A549 (cell line): ENCODE data around the gene IL3. TPM values are rescaled to one million over a fixed set of nuclear protein-coding genes. Genes with fewer than 3 reads are reported as not detected.

Experiments used
- ATAC-seq, 2 experiments: fragments of 200-7000 bp in 1 of 2; fragments of >200 bp in 1 of 2; cut with Nextera tagmentation in 1 of 2; cut with Tn5 transposase in 1 of 2; 3 replicates each; pipeline versions ENCODE4 v1.8.0 to v1.9.1; 2018 to 2020; ENCODE audit warnings: mild to moderate bottlenecking in 1 of 2, moderate library complexity in 1 of 2
- CTCF ChIA-PET: fragments of 300-600 bp; sonication (Branson Sonifier 250); formaldehyde crosslinking; extraction: SDS; loops from one replicate; lab custom pipeline; 2021; ENCODE audit warnings: antibody characterized with exemption, inconsistent platforms; lab: Yijun Ruan, JAX
- POLR2A ChIA-PET: fragments of 350-600 bp; formaldehyde crosslinking; extraction: SDS; loops from one replicate; lab custom pipeline; 2021; ENCODE audit warnings: antibody characterized with exemption, inconsistent platforms; lab: Yijun Ruan, JAX
- DNase-seq, 2 experiments: peaks; one replicate each; pipeline versions ENCODE4 v3.0.0 to v3.0.0-alpha.2; 2011 to 2016; ENCODE audit warnings: low read depth in 1 of 2, low spot score in 1 of 2
- FAIRE-seq: peaks from 2 replicates; lab custom pipeline; 2011; peaks lifted over from hg19 to GRCh38; lab: Jason Lieb, UNC
- H3K27ac ChIP-seq, 2 experiments: fragments of >200 bp; sonication (Bioruptor Twin); formaldehyde crosslinking; 3 replicates each; pipeline ENCODE4 v1.5.1; 2016 to 2017
- H3K4me1 ChIP-seq: fragments of >200 bp; sonication (Bioruptor Twin); formaldehyde crosslinking; 3 replicates; pipeline ENCODE4 v1.6.1; 2016
- H3K4me2 ChIP-seq: fragments of >200 bp; sonication (Bioruptor Twin); formaldehyde crosslinking; 3 replicates; pipeline ENCODE4 v1.6.1; 2016
- H3K4me3 ChIP-seq: fragments of >200 bp; sonication (Bioruptor Twin); formaldehyde crosslinking; 3 replicates; pipeline ENCODE4 v1.5.1; 2016
- H3K9me3 ChIP-seq: fragments of >200 bp; sonication (Bioruptor Twin); formaldehyde crosslinking; 3 replicates; pipeline ENCODE4 v1.6.1; 2016
- HDAC2 ChIP-seq: fragments of 200-600 bp; sonication (generic); IDR thresholded peaks from 2 replicates; pipeline ENCODE4 v1.6.1; 2016
- HEYL ChIP-seq: fragments of 250-450 bp; sonication (Bioruptor Pico); IDR thresholded peaks from 2 replicates; pipeline ENCODE4 v1.8.0; 2021; ENCODE audit warnings: mild to moderate bottlenecking, moderate library complexity
- NPAS2 ChIP-seq: fragments of 250-450 bp; sonication (Bioruptor Pico); IDR thresholded peaks from 2 replicates; pipeline ENCODE4 v1.8.0; 2022; ENCODE audit warnings: mild to moderate bottlenecking, moderate library complexity, borderline replicate concordance
- NR3C1 ChIP-seq: fragments of >200 bp; sonication (Bioruptor Twin); formaldehyde crosslinking; IDR thresholded peaks from 3 replicates; pipeline ENCODE4 v1.6.1; 2017
- RAD21 ChIP-seq, 2 experiments: fragments of >200 bp in 1 of 2; sonication (Bioruptor Twin) in 1 of 2; formaldehyde crosslinking in 1 of 2; IDR thresholded peaks in 1 of 2; conservative IDR thresholded peaks in 1 of 2; 2 replicates in 1 of 2; 3 replicates in 1 of 2; pipeline ENCODE4 v1.6.1; 2012 to 2018; ENCODE audit warnings: inconsistent platforms in 1 of 2
- RARB ChIP-seq: fragments of 250-450 bp; sonication (Bioruptor Pico); IDR thresholded peaks from 2 replicates; pipeline ENCODE4 v1.8.0; 2021; ENCODE audit warnings: mild to moderate bottlenecking, moderate library complexity
- RFX5 ChIP-seq: fragments of 450-650 bp; IDR thresholded peaks from 2 replicates; pipeline ENCODE4 v1.7.1; 2014; ENCODE audit warnings: antibody characterized with exemption, mild to moderate bottlenecking, moderate library complexity
- ZC3H11A ChIP-seq: fragments of 450-650 bp; IDR thresholded peaks from 2 replicates; pipeline ENCODE4 v1.6.1; 2014; ENCODE audit warnings: antibody characterized with exemption, mild to moderate bottlenecking
- WGBS: methylation state at CpG from one replicate; pipeline ENCODE4 v1.1.6; 2017; ENCODE audit errors: missing lambda C conversion rate; 5-methylcytosine and 5-hydroxymethylcytosine counted together
- polyA plus RNA-seq, 4 experiments: library from polyadenylated mRNA; depleted of rRNA in 3 of 4; stranded (reverse); fragments of >200 nt; fragmentation: RNase III in 1 of 4; extraction: RNeasy Plus Mini Kit Qiagen cat#74134 plus additional on column Dnase treatment in 1 of 4; gene quantifications; 2 replicates in 3 of 4; 3 replicates in 1 of 4; pipeline ENCODE4 v1.2.3, GENCODE V29; 2011 to 2017
- TF ChIP-seq, protein P1 (sequence below): IDR thresholded peaks from 2 replicates; pipeline ENCODE4 v1.6.1; 2012
- TF ChIP-seq, protein P2 (sequence below): fragments of 200-600 bp; sonication (generic); IDR thresholded peaks from 2 replicates; pipeline ENCODE4 v1.6.1; 2016; ENCODE audit warnings: antibody characterized with exemption, mild to moderate bottlenecking, moderate library complexity
- TF ChIP-seq, protein P3 (sequence below): fragments of >200 bp; sonication (Bioruptor Twin); formaldehyde crosslinking; IDR thresholded peaks from 3 replicates; pipeline ENCODE4 v1.6.1; 2016
- TF ChIP-seq, protein P4 (sequence below): fragments of >200 bp; sonication (Bioruptor Twin); formaldehyde crosslinking; IDR thresholded peaks from 2 replicates; pipeline ENCODE4 v1.6.1; 2016
- TF ChIP-seq, protein P5 (sequence below): IDR thresholded peaks from 2 replicates; pipeline ENCODE4 v1.6.1; 2012; ENCODE audit warnings: low read depth, borderline replicate concordance
- TF ChIP-seq, protein P6 (sequence below): IDR thresholded peaks from 2 replicates; pipeline ENCODE4 v1.6.1; 2012
- TF ChIP-seq, protein P7 (sequence below): fragments of >200 bp; sonication (Bioruptor Twin); formaldehyde crosslinking; IDR thresholded peaks from 3 replicates; pipeline ENCODE4 v1.5.1; 2016

IL3 gene
- polyA plus RNA-seq, 2 of the 4 experiments (the other 2 are of a cell fraction), result not detected

DNA sequence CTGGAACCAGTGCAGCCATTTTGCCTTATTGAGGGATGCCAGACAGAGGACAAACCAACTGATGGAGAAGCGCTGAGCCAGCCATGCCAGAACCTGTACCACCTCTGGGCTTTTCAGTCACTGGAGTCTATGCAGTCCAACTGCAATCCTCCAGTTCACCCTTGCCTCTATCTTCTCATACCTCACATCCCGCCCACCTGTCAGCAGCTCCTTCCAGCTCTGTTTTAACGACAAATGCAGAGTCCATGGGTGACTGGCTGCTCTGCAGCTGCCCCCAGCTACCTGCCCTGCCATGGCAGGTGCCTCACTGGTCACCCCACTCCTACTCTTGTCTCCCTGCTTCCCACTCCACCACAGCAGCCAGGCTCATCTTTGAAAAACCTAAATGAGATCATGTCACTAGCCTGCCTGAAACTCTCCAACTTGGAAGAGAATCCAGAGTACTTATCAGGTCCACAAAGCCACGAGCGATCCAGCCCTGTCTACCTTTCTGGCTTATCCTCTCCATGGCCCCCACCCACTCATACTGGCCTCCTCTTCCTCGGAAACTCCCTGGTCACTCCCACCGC, 35.0 kb upstream of the IL3 start:
- no peaks in the 10 kb centered on the region for H3K9me3 ChIP-seq
- no peak for ATAC-seq
- 44% methylated on average over 7 of the region's 7 CpGs for WGBS
- H3K27ac ChIP-seq, result no peak overlapping the region
- DNase-seq, result no peak
- H3K4me3 ChIP-seq, result no peak overlapping the region
- H3K4me2 ChIP-seq, result no peak overlapping the region
- CTCF ChIA-PET, result interaction anchor here (1.3 kb wide), 1 partner anchor 17 kb away, joined by 7 read pairs; no protein-coding TSS in a partner anchor
- TF ChIP-seq, protein P1, sequence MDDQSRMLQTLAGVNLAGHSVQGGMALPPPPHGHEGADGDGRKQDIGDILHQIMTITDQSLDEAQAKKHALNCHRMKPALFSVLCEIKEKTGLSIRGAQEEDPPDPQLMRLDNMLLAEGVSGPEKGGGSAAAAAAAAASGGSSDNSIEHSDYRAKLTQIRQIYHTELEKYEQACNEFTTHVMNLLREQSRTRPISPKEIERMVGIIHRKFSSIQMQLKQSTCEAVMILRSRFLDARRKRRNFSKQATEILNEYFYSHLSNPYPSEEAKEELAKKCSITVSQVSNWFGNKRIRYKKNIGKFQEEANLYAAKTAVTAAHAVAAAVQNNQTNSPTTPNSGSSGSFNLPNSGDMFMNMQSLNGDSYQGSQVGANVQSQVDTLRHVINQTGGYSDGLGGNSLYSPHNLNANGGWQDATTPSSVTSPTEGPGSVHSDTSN, result no peak
- TF ChIP-seq, protein P2, sequence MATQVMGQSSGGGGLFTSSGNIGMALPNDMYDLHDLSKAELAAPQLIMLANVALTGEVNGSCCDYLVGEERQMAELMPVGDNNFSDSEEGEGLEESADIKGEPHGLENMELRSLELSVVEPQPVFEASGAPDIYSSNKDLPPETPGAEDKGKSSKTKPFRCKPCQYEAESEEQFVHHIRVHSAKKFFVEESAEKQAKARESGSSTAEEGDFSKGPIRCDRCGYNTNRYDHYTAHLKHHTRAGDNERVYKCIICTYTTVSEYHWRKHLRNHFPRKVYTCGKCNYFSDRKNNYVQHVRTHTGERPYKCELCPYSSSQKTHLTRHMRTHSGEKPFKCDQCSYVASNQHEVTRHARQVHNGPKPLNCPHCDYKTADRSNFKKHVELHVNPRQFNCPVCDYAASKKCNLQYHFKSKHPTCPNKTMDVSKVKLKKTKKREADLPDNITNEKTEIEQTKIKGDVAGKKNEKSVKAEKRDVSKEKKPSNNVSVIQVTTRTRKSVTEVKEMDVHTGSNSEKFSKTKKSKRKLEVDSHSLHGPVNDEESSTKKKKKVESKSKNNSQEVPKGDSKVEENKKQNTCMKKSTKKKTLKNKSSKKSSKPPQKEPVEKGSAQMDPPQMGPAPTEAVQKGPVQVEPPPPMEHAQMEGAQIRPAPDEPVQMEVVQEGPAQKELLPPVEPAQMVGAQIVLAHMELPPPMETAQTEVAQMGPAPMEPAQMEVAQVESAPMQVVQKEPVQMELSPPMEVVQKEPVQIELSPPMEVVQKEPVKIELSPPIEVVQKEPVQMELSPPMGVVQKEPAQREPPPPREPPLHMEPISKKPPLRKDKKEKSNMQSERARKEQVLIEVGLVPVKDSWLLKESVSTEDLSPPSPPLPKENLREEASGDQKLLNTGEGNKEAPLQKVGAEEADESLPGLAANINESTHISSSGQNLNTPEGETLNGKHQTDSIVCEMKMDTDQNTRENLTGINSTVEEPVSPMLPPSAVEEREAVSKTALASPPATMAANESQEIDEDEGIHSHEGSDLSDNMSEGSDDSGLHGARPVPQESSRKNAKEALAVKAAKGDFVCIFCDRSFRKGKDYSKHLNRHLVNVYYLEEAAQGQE, result no peak
- TF ChIP-seq, protein P3, sequence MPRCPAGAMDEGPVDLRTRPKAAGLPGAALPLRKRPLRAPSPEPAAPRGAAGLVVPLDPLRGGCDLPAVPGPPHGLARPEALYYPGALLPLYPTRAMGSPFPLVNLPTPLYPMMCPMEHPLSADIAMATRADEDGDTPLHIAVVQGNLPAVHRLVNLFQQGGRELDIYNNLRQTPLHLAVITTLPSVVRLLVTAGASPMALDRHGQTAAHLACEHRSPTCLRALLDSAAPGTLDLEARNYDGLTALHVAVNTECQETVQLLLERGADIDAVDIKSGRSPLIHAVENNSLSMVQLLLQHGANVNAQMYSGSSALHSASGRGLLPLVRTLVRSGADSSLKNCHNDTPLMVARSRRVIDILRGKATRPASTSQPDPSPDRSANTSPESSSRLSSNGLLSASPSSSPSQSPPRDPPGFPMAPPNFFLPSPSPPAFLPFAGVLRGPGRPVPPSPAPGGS, result no peak
- TF ChIP-seq HEYL (CRISPR knock-in tag) (no peak), NR3C1 (no peak), HDAC2 (no peak), RFX5 (no peak), ZC3H11A (no peak), NPAS2 (CRISPR knock-in tag) (no peak), RAD21 (conservative IDR thresholded peaks at IDR 0.05 in 1 of 2, IDR thresholded peaks at IDR 0.05 in 1 of 2) (no peak)
- TF ChIP-seq, protein P4, sequence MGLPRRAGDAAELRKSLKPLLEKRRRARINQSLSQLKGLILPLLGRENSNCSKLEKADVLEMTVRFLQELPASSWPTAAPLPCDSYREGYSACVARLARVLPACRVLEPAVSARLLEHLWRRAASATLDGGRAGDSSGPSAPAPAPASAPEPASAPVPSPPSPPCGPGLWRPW, result no peak
- TF ChIP-seq, protein P5, sequence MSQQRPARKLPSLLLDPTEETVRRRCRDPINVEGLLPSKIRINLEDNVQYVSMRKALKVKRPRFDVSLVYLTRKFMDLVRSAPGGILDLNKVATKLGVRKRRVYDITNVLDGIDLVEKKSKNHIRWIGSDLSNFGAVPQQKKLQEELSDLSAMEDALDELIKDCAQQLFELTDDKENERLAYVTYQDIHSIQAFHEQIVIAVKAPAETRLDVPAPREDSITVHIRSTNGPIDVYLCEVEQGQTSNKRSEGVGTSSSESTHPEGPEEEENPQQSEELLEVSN, result no peak
- TF ChIP-seq, protein P6, sequence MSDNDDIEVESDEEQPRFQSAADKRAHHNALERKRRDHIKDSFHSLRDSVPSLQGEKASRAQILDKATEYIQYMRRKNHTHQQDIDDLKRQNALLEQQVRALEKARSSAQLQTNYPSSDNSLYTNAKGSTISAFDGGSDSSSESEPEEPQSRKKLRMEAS, result no peak
- POLR2A ChIA-PET, result no interaction called here
- no peaks in the 10 kb centered on the region for H3K4me1 ChIP-seq
- FAIRE-seq, result no peak

DNA sequence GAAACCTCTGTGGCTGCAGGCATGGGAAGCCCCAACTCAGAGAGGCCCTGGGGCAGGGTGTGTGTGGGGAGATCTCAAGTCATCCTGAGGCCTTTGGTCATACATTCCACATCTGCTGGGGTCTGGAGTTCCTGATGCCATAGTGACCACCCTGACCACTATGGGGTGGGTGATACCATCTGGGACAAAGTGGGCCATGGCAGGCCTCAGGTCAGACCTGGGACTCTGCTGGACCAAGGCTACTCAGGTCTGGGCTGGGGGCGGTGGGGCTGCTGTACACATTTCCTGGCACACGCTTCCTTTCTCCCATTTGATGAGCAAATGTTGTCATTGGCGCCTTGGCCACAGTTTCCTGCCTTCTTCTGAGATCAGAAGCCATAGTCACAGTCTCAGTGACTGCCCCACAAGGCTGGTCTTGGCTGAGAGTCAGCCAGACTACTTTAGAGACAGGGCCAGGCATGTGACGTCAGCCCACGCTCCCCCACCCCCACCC, 33.9 kb upstream of the IL3 start:
- Histone ChIP-seq H3K9me3 (no peaks in the 10 kb centered on the region), H3K4me2 (no peak overlapping the region), H3K4me3 (no peak overlapping the region), H3K27ac (no peak overlapping the region), H3K4me1 (no peaks in the 10 kb centered on the region)
- CTCF ChIA-PET, result no interaction called here
- no peak for FAIRE-seq
- TF ChIP-seq, protein P5, result no peak
- TF ChIP-seq, protein P7, sequence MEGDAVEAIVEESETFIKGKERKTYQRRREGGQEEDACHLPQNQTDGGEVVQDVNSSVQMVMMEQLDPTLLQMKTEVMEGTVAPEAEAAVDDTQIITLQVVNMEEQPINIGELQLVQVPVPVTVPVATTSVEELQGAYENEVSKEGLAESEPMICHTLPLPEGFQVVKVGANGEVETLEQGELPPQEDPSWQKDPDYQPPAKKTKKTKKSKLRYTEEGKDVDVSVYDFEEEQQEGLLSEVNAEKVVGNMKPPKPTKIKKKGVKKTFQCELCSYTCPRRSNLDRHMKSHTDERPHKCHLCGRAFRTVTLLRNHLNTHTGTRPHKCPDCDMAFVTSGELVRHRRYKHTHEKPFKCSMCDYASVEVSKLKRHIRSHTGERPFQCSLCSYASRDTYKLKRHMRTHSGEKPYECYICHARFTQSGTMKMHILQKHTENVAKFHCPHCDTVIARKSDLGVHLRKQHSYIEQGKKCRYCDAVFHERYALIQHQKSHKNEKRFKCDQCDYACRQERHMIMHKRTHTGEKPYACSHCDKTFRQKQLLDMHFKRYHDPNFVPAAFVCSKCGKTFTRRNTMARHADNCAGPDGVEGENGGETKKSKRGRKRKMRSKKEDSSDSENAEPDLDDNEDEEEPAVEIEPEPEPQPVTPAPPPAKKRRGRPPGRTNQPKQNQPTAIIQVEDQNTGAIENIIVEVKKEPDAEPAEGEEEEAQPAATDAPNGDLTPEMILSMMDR, result no peak
- TF ChIP-seq RARB (no peak), HEYL (CRISPR knock-in tag) (no peak)
- no peak for DNase-seq
- WGBS, result 50% methylated on average over 2 of the region's 5 CpGs
- POLR2A ChIA-PET, result no interaction called here
- ATAC-seq, result no peak
